Colonic mucosa (tissue), 4 donors: Measurements from ENCODE around the gene SNRPA1. TPM values are rescaled to one million over a fixed set of nuclear protein-coding genes. Genes with fewer than 3 reads are reported as not detected.

Experiments
- DNase-seq: peaks from one replicate; pipeline ENCODE4 v3.0.0-alpha.2; 2020
- H3K27ac ChIP-seq: fragments of 200-600 bp; one replicate; pipeline ENCODE4 v1.8.0; 2021
- H3K27me3 ChIP-seq: fragments of 200-600 bp; one replicate; pipeline ENCODE4 v1.8.0; 2021
- H3K36me3 ChIP-seq: fragments of 200-600 bp; one replicate; pipeline ENCODE4 v1.8.0; 2021
- H3K4me1 ChIP-seq: fragments of 200-600 bp; one replicate; pipeline ENCODE4 v1.8.0; 2021; ENCODE audit warnings: mild to moderate bottlenecking
- H3K4me3 ChIP-seq: fragments of 200-600 bp; one replicate; pipeline ENCODE4 v1.8.0; 2021
- H3K9ac ChIP-seq, 2 donors: one replicate each; pipeline ENCODE4 v1.7.0; 2013; ENCODE audit warnings: control low read depth in 2 of 2, low read depth in 2 of 2, low read length in 2 of 2
- H3K9me3 ChIP-seq: fragments of 200-600 bp; one replicate; pipeline ENCODE4 v1.8.0; 2021
- intact Hi-C: fragments of 100-400 bp; cut with DNase I; formaldehyde crosslinking; loops from one replicate; pipeline ENCODE4 v1.14.1; 2022
- total RNA-seq, 2 donors: library from RNA; stranded (reverse); fragmentation: NEBNext Ultra II Directional in 1 of 2; extraction: Animal tissue kit (Norgen Biotek cat#: 25700) in 1 of 2; gene quantifications; one replicate each; pipeline ENCODE4 v1.2.1, GENCODE V29; 2021
- TF ChIP-seq, protein P1 (sequence below): fragments of 200-600 bp; IDR thresholded peaks from one replicate; pipeline ENCODE4 v1.8.0; 2022; ENCODE audit warnings: antibody characterized with exemption, mild to moderate bottlenecking
- donor health status: healthy.
- donor health status: DM: no; HTN: no; CAD: no.
- donor health status: DM: no; HTN: no; CAD: no.

Gene SNRPA1
- total RNA-seq, 2 donors from 2014 or later, result 52.6 to 82.7 TPM

DNA sequence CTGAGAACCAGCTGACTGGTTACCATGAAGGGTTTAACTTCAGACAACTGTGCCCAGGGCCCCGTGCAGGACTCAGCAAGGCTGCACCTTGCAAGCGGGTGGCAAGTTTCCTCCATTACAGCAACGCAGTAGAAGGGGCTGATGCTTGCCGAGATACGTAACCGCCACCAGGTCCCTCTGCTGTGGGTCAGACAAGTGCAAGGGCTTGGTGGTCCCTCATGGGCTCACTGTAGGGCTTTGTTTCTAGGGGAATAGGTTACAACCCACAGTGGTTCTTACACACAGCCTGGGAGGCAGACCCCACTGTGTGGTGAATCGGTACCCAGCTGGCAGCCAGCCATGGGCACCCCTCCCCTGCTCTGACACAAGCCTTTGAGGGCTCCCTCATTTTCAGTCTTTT lies 15.5 kb upstream of the SNRPA1 start:
- H3K9me3 ChIP-seq, result no peaks in the 10 kb centered on the region
- TF ChIP-seq, protein P1, sequence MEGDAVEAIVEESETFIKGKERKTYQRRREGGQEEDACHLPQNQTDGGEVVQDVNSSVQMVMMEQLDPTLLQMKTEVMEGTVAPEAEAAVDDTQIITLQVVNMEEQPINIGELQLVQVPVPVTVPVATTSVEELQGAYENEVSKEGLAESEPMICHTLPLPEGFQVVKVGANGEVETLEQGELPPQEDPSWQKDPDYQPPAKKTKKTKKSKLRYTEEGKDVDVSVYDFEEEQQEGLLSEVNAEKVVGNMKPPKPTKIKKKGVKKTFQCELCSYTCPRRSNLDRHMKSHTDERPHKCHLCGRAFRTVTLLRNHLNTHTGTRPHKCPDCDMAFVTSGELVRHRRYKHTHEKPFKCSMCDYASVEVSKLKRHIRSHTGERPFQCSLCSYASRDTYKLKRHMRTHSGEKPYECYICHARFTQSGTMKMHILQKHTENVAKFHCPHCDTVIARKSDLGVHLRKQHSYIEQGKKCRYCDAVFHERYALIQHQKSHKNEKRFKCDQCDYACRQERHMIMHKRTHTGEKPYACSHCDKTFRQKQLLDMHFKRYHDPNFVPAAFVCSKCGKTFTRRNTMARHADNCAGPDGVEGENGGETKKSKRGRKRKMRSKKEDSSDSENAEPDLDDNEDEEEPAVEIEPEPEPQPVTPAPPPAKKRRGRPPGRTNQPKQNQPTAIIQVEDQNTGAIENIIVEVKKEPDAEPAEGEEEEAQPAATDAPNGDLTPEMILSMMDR, result no peak
- H3K36me3 ChIP-seq, result no peaks in the 10 kb centered on the region
- no peaks in the 10 kb centered on the region for H3K27me3 ChIP-seq
- no peak overlapping the region for H3K27ac ChIP-seq
- DNase-seq, result no peak
- H3K4me3 ChIP-seq, result no peak overlapping the region
- intact Hi-C loops, result no loop called here
- H3K4me1 ChIP-seq, result no peaks in the 10 kb centered on the region
- no peak overlapping the region for H3K9ac ChIP-seq

DNA sequence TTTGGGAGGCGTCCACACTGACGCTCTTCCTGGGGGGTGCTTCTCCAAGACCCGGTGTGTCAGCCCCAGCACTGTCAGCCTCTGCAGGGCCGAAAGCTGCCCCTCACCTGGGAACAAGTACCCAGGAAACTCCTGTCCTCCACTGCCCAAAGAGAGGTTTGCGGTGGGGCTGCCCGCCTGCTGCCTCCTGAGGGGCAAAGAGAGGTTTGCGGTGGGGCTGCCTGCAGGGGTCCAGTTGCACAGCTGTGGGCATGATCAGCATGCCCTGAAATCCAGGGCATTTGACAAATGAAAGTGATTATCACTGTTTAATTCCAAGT lies 15.1 kb upstream of the SNRPA1 start:
- no peak for DNase-seq
- Histone ChIP-seq H3K4me3 (no peak overlapping the region), H3K4me1 (no peaks in the 10 kb centered on the region), H3K27ac (no peak overlapping the region), H3K9me3 (no peaks in the 10 kb centered on the region), H3K36me3 (no peaks in the 10 kb centered on the region), H3K9ac (no peak overlapping the region), H3K27me3 (no peaks in the 10 kb centered on the region)
- intact Hi-C loops, result no loop called here
- TF ChIP-seq, protein P1, result no peak

DNA sequence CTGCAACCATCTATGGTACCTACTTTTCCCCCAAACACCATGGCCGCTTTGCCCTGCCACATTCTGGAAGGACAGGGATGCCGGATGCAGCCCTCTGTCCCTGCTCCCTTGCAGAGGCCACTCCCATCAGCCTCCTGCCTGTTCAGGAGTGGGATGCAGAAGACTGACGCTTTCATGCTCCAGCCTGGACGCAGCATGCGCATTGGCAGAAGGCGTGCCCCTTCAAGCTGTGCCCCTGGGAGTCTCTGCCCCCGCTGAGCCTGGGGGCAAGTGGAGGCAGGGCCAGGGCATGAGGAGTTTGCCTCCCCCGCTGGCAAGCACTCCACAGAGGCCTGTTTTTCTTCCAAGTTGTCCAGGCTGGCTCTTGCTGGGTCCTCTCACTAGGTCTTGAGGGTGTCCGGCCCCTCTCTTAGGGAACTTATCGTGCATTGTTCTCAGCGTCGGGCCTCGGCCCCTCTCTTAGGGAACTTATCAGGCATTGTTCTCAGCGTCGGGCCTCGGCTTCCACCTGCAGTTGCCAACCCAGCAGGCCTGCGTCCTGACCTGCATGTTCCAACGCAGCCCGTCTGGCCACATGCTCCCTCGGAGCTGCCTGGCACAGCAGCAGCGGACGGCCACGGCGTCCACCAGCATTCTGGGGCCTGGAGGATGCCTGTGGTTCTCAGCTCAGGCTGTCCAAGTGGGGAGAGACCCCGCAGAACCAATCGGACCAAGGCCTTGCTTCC lies 14.6 kb upstream of the SNRPA1 start:
- TF ChIP-seq, protein P1, result no peak
- Histone ChIP-seq H3K4me1 (no peaks in the 10 kb centered on the region), H3K27ac (no peak overlapping the region), H3K36me3 (no peaks in the 10 kb centered on the region), H3K4me3 (no peak overlapping the region), H3K27me3 (no peaks in the 10 kb centered on the region), H3K9me3 (no peaks in the 10 kb centered on the region), H3K9ac (no peak overlapping the region)
- intact Hi-C loops, result loop anchor here (5.0 kb wide), 1 partner anchor 183 kb away; no protein-coding TSS in a partner anchor
- no peak for DNase-seq

DNA sequence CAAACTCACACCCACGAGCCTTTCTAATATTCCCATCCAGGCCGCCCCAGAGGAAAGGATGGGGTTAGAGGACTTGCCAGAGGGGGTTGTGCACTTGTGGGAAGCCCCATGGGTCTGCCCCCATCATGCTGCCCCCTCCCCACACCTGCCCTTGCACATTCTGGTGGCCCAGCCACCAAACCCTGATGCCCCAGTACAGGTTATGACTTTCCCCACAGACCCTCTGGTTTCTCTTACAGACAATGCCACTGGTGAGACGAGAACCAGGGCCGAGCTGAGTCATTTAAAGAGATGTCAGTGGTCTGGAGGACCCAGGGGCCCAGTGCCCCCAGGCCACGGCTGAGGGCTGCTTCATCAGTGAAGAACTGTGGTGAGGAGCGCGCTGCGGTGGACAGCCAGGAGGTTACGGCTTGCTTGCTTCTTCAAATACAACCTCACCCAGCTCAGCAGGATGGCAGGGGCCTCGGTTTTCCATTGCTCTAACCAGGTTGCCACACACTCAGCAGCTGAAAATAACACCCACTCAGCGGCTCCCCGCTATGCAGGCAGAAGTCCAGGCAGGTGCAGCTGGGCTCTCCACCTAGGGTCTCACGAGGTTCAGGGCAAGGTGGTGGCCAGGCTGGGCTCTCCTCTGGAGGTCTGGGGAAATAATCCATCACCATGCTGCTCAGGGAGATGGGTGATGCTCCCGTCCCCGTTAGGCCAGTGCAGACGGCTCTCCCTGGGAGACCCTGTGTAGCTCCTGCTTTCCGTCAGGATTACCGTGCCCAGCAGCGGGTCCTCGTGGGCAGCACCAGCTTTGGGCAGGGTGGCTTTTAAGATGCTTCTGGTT lies 13.8 kb upstream of the SNRPA1 start:
- no peaks in the 10 kb centered on the region for H3K9me3 ChIP-seq
- no peaks in the 10 kb centered on the region for H3K36me3 ChIP-seq
- TF ChIP-seq, protein P1, result no peak
- DNase-seq, result no peak
- no peak overlapping the region for H3K4me3 ChIP-seq
- intact Hi-C loops, result loop anchor here (5.0 kb wide), 1 partner anchor 183 kb away; no protein-coding TSS in a partner anchor
- no peaks in the 10 kb centered on the region for H3K4me1 ChIP-seq
- no peaks in the 10 kb centered on the region for H3K27me3 ChIP-seq
- no peak overlapping the region for H3K27ac ChIP-seq
- H3K9ac ChIP-seq, result no peak overlapping the region

DNA sequence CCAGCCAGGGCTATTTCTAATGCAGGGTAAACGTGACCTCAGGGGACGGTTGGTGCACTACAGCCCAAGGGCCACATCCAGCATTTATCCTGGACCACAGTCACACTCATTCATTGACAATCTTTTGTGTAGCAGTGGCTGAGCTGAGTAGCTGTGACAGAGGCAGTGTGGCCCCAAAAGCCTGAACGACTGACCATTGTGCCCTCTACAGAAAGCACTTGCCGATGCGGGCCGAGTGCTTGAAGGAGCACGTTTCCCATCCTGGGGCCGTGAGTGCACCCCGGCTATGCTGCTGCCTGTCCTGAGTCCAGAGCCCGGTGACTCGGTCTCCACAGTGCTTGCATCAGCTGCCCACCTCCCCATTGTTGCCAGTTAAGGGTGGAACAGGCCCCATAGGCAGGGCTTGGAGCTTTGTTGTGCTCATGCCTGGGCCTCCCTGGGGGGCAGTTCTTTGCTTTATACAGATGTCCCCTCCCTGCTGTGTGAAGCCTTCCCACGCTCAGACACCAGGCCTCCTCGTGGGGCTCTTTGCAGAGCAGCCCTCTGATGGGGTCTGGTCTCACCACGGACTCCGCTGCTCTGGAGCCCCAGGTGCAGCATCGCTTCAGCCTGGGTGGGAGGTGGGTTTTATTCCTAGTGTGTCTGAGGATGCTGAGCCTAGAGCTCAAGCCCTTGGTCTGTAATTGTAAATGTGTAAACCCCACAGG lies 13.0 kb upstream of the SNRPA1 start:
- DNase-seq, result no peak
- TF ChIP-seq, protein P1, result no peak
- no peaks in the 10 kb centered on the region for H3K36me3 ChIP-seq
- no peak overlapping the region for H3K9ac ChIP-seq
- no peak overlapping the region for H3K4me3 ChIP-seq
- intact Hi-C loops, result loop anchor here (5.0 kb wide), 1 partner anchor 184 kb away; no protein-coding TSS in a partner anchor
- H3K4me1 ChIP-seq, result no peaks in the 10 kb centered on the region
- no peak overlapping the region for H3K27ac ChIP-seq
- no peaks in the 10 kb centered on the region for H3K9me3 ChIP-seq
- H3K27me3 ChIP-seq, result no peaks in the 10 kb centered on the region
